DLD1 (cell line): ENCODE measurements around the gene ATG9A.

ENCODE experiments used
- in situ Hi-C: cut with HindIII; loops from 2 replicates; pipeline ENCODE4 v1.10.0; 2017; ENCODE audit warnings: low sequenced_read_pairs

The ATG9A gene

GRCh38 chr2:219228041-219228910, 1.2 kb downstream of the ATG9A start:
- in situ Hi-C loops: no loop called here

GRCh38 chr2:219225350-219225749, 4.1 kb downstream of the ATG9A start:
- in situ Hi-C loops: no loop called here

DNA sequence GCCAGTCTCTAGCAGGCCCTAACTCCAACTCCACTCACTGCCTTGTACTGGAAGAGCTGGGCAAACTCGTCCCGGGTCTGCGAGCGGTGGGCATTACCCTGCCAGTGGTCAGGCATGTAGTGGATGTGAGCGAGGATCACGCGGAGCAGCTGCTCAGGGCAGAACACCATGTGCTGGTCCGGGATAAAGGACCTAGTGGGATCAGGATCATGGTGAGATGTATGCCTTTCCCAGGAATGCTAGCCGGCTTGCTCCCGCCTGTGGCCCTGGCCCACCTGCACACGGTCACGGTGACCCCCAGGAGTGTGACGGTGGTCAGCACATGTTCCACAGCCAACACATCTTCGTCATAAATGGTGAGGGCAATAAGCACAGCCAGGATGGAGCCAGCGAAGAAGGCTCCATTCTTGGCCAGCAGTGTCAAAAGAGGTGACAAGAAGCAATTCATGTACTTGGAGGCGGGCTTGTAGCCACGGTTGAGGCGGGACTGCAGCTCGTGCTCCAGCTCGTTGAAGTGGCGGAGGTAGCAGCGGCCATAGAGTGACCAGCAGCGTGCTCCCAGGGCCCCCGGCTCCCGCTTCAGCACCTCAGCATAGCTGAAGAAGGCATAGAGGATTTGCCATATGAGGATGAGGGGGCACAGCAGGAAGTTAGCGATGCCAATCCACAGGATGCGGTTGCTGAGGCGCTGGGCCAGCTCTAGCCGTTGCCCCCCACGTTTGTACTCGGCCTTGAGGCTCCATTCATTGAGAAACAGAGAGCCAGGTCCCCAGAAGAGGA, 5.4 kb downstream of the ATG9A start:
- in situ Hi-C loops: no loop called here

GRCh38 chr2:219221957-219222518, 7.4 kb downstream of the ATG9A start:
- in situ Hi-C loops: no loop called here

- in situ Hi-C loops: no loop called here
Measured at GRCh38 chr2:219220652-219221402, 8.6 kb downstream of the ATG9A start.

DNA sequence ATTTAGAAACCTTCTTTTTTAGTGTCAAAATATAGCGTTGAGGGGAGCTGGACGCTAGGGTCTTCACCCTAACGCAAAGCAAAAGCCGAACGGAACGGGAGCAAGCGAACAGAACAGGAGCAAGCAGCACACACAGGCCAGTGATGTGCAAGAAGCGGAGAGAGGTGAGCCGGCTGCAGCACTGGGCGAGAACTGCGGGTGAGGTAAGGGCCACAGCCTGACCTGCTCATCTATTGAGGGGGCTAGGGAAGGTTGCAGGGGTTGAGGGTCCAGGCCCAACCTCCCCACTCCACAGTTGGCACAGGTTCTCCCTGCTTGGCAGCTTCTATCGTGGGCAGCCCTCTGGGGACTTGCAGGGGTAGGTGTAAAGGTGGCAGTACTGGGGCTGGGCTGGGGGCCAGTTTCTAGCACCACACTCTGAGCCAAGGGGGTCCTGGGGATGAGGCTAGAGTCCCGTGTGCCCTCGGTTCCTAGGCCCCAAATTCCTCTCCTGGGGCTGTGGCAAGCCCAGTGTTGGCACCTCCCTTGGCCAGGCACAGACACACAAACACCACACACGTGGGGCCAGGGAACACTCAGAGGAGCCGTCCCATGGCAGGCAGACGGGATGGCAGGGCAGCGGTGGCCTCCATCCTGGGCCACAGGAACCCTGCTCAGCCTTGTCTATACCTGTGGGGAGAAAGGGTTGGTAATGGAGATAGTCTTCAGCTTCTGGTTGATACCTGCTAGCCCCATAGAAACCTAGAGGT, 9.5 kb downstream of the ATG9A start:
- in situ Hi-C loops: no loop called here

- in situ Hi-C loops: no loop called here
Measured at GRCh38 chr2:219218732-219219701, 10.4 kb downstream of the ATG9A start, which contains the start of gene ABCB6. Gene ABCB6 (minus strand): TSS chr2:219218958. CDS start chr2:219218673, 285 bp downstream.

DNA sequence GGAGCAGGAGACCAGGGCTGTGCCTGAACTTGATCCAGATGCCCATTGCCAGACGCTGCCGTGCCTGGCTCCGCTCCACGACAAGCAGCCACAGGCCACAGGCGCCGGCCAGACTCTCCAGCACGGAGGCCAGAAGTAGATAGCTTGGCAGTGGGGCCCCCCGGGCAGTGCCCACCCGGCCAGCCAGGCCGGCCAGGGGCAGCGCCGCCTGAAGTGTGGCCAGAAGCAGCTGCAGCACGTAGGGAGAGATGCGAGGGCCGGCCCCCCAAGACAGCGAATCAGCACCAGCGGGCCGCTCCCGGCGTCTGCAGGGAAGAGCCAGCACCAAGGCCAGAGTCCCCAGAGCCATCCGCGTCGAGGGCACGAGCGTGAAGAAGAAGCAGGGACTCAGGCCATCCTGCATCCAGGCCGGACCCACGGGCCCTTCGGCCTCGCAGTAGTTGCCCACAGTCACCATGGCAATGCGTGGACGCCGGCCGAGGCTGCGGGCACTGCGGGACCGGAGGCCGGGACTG, 11.2 kb downstream of the ATG9A start:
- in situ Hi-C loops: no loop called here

DNA sequence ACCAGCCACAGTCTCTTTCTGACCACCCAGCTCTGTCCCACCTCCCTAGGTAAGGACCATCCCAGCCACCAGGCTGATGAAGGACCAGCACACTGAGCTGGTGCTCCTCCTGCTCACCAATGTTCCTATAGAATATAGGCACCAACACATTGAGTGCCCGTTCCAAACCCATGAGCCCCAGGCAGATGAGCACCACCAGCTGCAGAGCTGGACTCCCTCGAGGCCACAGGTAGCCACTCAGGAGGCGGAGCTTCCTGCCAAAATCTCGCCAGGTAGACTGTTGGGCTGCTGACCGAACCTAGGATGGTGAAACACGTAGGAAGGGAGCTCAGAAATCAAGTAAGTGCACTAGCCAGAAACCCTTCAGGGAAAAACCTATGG, 12.9 kb downstream of the ATG9A start:
- in situ Hi-C loops: no loop called here

- in situ Hi-C loops: no loop called here
Measured at GRCh38 chr2:219215871-219216534, 13.4 kb downstream of the ATG9A start.

GRCh38 chr2:219214786-219215185, 14.7 kb downstream of the ATG9A start:
- in situ Hi-C loops: no loop called here

DNA sequence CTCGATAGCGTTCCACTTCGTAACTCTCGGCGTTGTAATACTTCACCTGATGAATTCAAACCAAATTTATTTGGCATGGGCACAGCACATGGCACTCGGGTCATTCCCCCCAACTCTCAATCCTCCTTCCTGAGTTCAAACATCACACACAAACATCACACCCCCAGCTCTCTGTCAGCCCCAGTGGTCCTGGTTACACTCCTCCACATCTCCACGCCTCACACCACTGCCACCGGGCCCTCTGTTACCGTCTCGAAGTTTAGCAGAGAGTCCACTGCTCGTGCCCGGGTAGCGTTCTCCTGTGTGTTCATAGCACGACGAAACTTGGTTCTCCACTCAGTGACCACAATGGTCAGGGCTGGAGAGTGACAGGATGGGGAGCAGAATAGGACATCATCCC, 15.3 kb downstream of the ATG9A start:
- in situ Hi-C loops: no loop called here

DNA sequence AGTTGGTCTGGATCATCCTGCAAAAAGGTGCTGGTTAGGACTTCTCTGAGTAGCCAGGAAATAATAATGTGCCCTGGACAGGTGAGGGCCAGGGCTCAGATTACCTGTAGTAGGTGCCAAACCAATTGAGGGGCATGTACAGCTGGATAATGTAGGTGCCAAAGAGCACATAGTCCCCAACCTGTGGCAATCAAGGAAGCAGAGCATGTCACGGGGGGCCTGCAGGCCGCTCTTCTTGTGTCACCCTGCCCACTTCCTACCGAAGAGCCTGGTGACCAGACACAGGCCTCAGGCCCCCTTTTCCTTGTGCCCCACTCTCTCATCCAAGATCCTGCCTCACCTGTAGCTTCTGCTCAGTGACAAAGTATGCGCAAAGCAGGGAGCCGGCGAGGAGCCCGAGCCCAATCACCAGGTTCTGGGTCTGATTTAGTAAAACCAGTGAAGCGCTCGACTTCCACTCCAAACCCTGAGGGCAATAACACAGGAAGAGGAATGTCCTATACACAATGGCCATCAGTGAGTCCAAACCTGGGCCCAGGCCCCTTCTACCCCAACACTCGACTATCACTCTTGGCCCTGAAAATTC, 15.9 kb downstream of the ATG9A start:
- in situ Hi-C loops: no loop called here

DNA sequence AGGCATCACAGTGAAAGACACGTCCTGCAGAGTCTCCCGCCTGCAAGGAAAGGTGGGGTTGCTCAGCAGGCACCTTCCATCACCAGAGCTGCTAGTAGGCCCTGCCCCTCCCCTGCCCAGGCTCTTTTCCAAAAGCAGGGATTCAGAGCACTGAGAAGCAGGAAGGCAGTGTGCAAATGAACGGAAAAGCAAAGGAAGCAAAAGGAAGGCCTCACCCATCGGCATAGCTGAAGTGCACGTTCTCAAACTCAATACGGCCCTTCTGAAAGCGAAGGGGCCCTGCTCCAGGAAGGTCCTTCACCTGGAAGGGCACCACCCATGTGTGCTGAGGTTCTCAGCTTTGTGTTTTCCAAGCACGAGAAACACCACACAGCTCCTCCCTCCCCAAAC, 16.4 kb downstream of the ATG9A start:
- in situ Hi-C loops: no loop called here

DNA sequence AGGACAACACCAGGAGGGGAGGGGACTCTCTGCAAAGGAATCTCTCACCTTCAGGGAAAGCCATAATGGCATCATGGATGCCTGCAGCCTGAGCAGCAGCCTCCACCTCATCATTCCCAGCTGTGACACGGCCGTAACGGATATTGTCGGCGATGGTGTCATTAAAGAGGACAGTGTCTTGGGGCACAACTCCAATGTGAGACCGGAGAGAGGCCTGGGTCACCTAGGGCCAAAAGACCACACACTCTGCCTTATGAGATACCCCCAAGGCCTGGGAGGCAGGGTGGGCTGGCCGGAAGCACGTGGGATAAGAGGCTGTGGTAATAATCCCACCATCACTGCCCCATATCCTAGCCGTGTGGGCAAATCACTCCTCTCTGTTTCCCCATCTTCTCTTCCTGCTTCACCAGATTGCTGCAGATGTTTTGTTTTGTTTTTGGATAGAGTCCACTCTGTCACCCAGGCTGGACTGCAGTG, 18.5 kb downstream of the ATG9A start:
- in situ Hi-C loops: no loop called here

GRCh38 chr2:219210196-219210885, 19.1 kb downstream of the ATG9A start:
- in situ Hi-C loops: no loop called here
